Dermis microvascular lymphatic vessel endothelial cell (primary cell): Measurements from ENCODE around the gene SLC1A2. TPM values are rescaled to one million over a fixed set of nuclear protein-coding genes. Genes with fewer than 3 reads are reported as not detected.

Experiments
- DNase-seq, 2 donors: peaks; one replicate each; pipeline versions ENCODE4 v3.0.0 to v3.0.0-alpha.2; 2010; ENCODE audit warnings: low read depth in 2 of 2
- total RNA-seq: library from RNA; depleted of rRNA; stranded (reverse); fragments of >200 nt; gene quantifications from 2 replicates; pipeline ENCODE4 v1.2.1, GENCODE V29; 2014

Gene SLC1A2
- total RNA-seq, 1 donor from 2014 or later, result not detected

GRCh38 chr11:35330156-35330889, 89.0 kb downstream of the SLC1A2 start:
- DNase-seq, result no peak

GRCh38 chr11:35327829-35328228, 91.5 kb downstream of the SLC1A2 start:
- DNase-seq, result no peak

GRCh38 chr11:35326266-35326879, 93.0 kb downstream of the SLC1A2 start:
- no peak for DNase-seq

GRCh38 chr11:35324981-35325380, 94.4 kb downstream of the SLC1A2 start:
- no peak for DNase-seq

GRCh38 chr11:35324183-35324886, 95.0 kb downstream of the SLC1A2 start:
- DNase-seq, result no peak

GRCh38 chr11:35323076-35323868, 96.1 kb downstream of the SLC1A2 start:
- no peak for DNase-seq

GRCh38 chr11:35322318-35322979, 96.9 kb downstream of the SLC1A2 start:
- no peak for DNase-seq

GRCh38 chr11:35321532-35322317, 97.6 kb downstream of the SLC1A2 start:
- no peak for DNase-seq

GRCh38 chr11:35321111-35321510, 98.2 kb downstream of the SLC1A2 start:
- DNase-seq, result no peak

- DNase-seq, result peak in 1 of 2 donors; percentile 2
These were observed 100.1 kb downstream of the SLC1A2 start for GRCh38 chr11:35318977-35319925.

- no peak for DNase-seq
These were observed 101.0 kb downstream of the SLC1A2 start for GRCh38 chr11:35318309-35318708.

GRCh38 chr11:35317253-35317652, 102.1 kb downstream of the SLC1A2 start:
- no peak for DNase-seq

GRCh38 chr11:35316161-35316560, 103.2 kb downstream of the SLC1A2 start:
- DNase-seq, result no peak

- no peak for DNase-seq
These were observed 105.6 kb downstream of the SLC1A2 start for GRCh38 chr11:35313760-35314153.

- DNase-seq, result no peak
These were observed 106.1 kb downstream of the SLC1A2 start for GRCh38 chr11:35313066-35313759.

- DNase-seq, result no peak
These were observed 108.0 kb downstream of the SLC1A2 start for GRCh38 chr11:35311331-35311730.

GRCh38 chr11:35308157-35308556, 111.2 kb downstream of the SLC1A2 start:
- no peak for DNase-seq

- DNase-seq, result no peak
These were observed 112.1 kb downstream of the SLC1A2 start for GRCh38 chr11:35307221-35307621.
